Tracheal epithelial cell (primary cell): ENCODE data around the gene ZNF365. TPM values are rescaled to one million over a fixed set of nuclear protein-coding genes. Genes with fewer than 3 reads are reported as not detected.

Experiments used
- total RNA-seq: library from RNA; depleted of rRNA; stranded (reverse); fragments of >200 nt; gene quantifications from 2 replicates; pipeline ENCODE4 v1.2.1, GENCODE V29; 2014

The ZNF365 gene, protein sequence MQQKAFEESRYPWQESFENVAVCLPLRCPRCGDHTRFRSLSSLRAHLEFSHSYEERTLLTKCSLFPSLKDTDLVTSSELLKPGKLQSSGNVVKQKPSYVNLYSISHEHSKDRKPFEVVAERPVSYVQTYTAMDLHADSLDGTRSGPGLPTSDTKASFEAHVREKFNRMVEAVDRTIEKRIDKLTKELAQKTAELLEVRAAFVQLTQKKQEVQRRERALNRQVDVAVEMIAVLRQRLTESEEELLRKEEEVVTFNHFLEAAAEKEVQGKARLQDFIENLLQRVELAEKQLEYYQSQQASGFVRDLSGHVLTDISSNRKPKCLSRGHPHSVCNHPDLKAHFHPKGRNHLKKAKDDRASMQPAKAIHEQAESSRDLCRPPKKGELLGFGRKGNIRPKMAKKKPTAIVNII
- total RNA-seq, result 0.85 and 3.4 TPM in 2 replicates

GRCh38 chr10:62373995-62374861 is at the start of gene ZNF365:
TSS of gene ZNF365 (plus strand) at chr10:62374369. CDS start at chr10:62376194, 1,825 bp downstream.

Other genes starting within 250 kb of the ZNF365 start
- gene RTKN2, start 105.5 kb upstream of the ZNF365 start, total RNA-seq, result 0.43 and 1.9 TPM in 2 replicates